ENCODE data around the gene CD82.

The CD82 gene

DNA sequence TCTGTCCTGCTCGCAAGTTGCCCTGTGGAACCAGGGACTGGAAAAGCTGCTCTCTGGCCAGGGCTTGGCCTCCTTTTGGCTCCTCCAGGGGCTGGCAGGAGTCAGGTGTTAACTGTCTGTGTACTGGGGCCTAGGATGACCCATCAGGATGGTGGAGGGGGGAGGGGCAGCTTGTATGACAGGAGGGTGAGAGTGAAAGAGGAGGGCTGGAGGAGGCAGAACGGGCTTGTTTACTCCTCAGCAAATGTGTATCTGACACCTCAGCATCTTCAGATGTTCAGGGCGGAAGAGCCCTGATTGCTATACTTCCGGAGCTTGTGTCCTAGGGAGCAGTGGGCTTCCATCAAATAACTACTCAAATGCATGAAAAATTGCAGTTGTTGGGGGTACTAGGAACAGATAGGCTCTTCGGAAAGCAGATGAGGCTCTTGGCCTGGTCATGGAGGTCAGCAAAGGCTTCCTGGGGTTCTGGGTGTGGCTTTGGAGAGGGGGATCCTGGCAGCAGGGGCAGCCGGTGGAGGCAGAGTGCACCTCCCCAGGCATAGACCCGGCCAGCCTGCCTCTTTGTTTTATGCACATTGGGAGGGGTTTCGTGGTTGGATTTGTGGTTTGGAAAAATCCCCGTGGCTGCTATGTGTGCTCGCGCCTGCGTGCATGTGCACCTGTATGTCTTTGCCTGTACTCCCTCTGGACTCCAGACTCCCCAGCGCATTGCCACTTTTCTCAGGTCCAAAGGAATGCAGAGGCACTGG lies 31.2 kb downstream of the CD82 start:
- no peaks in the 10 kb centered on the region for H3K9me3 ChIP-seq (ENCODE audit: insufficient read depth, low read length)
- TF ChIP-seq, protein P1, sequence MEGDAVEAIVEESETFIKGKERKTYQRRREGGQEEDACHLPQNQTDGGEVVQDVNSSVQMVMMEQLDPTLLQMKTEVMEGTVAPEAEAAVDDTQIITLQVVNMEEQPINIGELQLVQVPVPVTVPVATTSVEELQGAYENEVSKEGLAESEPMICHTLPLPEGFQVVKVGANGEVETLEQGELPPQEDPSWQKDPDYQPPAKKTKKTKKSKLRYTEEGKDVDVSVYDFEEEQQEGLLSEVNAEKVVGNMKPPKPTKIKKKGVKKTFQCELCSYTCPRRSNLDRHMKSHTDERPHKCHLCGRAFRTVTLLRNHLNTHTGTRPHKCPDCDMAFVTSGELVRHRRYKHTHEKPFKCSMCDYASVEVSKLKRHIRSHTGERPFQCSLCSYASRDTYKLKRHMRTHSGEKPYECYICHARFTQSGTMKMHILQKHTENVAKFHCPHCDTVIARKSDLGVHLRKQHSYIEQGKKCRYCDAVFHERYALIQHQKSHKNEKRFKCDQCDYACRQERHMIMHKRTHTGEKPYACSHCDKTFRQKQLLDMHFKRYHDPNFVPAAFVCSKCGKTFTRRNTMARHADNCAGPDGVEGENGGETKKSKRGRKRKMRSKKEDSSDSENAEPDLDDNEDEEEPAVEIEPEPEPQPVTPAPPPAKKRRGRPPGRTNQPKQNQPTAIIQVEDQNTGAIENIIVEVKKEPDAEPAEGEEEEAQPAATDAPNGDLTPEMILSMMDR (IDR thresholded peaks at IDR 0.05; ENCODE audit: low read depth, low read length) = no peak
- no peak for TF ChIP-seq EZH2phosphoT487 (IDR thresholded peaks at IDR 0.05; ENCODE audit: low read depth)
- H3K4me1 ChIP-seq (ENCODE audit: low read length) = peaks cover 80% of the 10 kb centered on the region
- peaks cover 33% of the 10 kb centered on the region for H3K79me2 ChIP-seq (ENCODE audit: low read length)
- H3K36me3 ChIP-seq (replicated peaks; ENCODE audit: low read depth, low read length) = peaks cover 30% of the 10 kb centered on the region
- peak overlapping the region; percentile 56 for H3K4me2 ChIP-seq (ENCODE audit: low read length)
- H2AFZ ChIP-seq (ENCODE audit: low read depth, low read length) = no peak overlapping the region
- no peaks in the 10 kb centered on the region for H4K20me1 ChIP-seq (ENCODE audit: insufficient read depth, low read length)
- peak overlapping the region; percentile 67 for H3K9ac ChIP-seq (ENCODE audit: low read length)
- peak overlapping the region; percentile 37; the same call in 1 of the 2 replicates for H3K4me3 ChIP-seq (ENCODE audit: low read length)
- H3K27ac ChIP-seq (ENCODE audit: low read length) = peak overlapping the region; percentile 99
- H3K27me3 ChIP-seq (ENCODE audit: low read depth, low read length) = no peaks in the 10 kb centered on the region

DNA sequence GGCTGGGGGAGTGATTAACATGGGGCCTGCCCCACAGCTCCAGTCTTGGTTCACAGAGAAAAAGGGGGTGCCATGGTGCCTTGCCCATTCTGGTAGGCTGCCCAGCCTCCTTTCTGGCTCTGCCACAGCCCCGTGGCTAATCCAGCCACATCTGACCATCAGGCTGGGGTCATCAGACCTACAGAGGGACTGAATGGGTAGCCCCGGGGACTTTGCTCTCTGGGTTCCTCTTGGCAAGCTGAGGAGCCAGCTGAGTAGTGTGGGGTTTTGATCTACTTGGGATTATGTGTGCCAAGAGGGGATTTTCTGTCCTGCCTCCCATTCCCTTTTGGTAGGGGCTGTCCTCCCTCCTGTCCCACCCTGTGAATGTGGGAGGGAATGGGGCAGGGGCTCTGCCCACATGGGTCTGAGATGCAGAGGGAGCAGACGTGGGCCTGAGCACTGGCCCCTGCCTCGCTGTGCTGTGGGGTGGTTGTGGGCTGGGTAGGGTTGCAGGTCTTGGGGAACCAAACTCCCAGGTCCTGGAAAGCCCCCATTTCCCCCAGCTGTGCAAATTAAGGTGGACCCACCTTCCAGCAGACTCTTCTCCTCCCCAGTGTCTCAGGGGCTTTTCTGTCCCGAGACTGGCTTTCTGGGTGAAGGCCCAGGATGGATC lies 32.0 kb downstream of the CD82 start:
- TF ChIP-seq EZH2phosphoT487 (IDR thresholded peaks at IDR 0.05; ENCODE audit: low read depth) = no peak
- TF ChIP-seq, protein P1 (IDR thresholded peaks at IDR 0.05; ENCODE audit: low read depth, low read length) = no peak
- Histone ChIP-seq H3K9me3 (ENCODE audit: insufficient read depth, low read length) (no peaks in the 10 kb centered on the region), H3K36me3 (replicated peaks; ENCODE audit: low read depth, low read length) (peaks cover 29% of the 10 kb centered on the region), H3K4me1 (ENCODE audit: low read length) (peaks cover 87% of the 10 kb centered on the region), H2AFZ (ENCODE audit: low read depth, low read length) (no peak overlapping the region), H4K20me1 (ENCODE audit: insufficient read depth, low read length) (no peaks in the 10 kb centered on the region), H3K4me3 (ENCODE audit: low read length) (peak overlapping the region; percentile 37; the same call in 1 of the 2 replicates), H3K27ac (ENCODE audit: low read length) (peak overlapping the region; percentile 99), H3K9ac (ENCODE audit: low read length) (peak overlapping the region; percentile 67), H3K4me2 (ENCODE audit: low read length) (peak overlapping the region; percentile 56), H3K27me3 (ENCODE audit: low read depth, low read length) (no peaks in the 10 kb centered on the region), H3K79me2 (ENCODE audit: low read length) (peaks cover 34% of the 10 kb centered on the region)

DNA sequence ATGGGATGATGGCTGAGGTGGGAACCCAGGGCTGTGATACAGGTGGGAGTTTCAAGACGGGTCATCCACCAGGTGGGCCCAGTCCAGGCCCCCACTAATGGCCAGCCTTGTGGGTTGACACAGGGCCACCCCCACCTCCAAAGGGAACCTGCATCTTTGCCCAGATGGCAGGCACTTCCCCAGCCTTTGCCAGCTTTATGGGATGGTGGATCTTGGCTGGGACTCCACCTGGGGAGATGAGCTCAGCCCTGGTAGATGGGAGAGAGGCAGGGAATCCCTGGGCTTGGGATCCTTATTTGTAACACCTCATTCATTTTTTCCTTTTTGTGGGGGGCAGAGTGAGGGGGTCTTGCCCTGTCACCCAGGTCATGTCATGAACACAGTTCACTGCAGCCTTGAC lies 33.4 kb downstream of the CD82 start:
- Histone ChIP-seq H3K36me3 (replicated peaks; ENCODE audit: low read depth, low read length) (peaks cover 42% of the 10 kb centered on the region), H3K79me2 (ENCODE audit: low read length) (peaks cover 35% of the 10 kb centered on the region), H3K27me3 (ENCODE audit: low read depth, low read length) (no peaks in the 10 kb centered on the region), H2AFZ (ENCODE audit: low read depth, low read length) (no peak overlapping the region), H3K4me2 (ENCODE audit: low read length) (no peak overlapping the region), H4K20me1 (ENCODE audit: insufficient read depth, low read length) (no peaks in the 10 kb centered on the region), H3K4me3 (ENCODE audit: low read length) (no peak overlapping the region), H3K27ac (ENCODE audit: low read length) (peak overlapping the region; percentile 99), H3K9me3 (ENCODE audit: insufficient read depth, low read length) (no peaks in the 10 kb centered on the region), H3K4me1 (ENCODE audit: low read length) (peaks cover 97% of the 10 kb centered on the region), H3K9ac (ENCODE audit: low read length) (peak overlapping the region; percentile 17; the same call in 1 of the 2 replicates)
- no peak for TF ChIP-seq EZH2phosphoT487 (IDR thresholded peaks at IDR 0.05; ENCODE audit: low read depth)
- TF ChIP-seq, protein P1 (IDR thresholded peaks at IDR 0.05; ENCODE audit: low read depth, low read length) = no peak

DNA sequence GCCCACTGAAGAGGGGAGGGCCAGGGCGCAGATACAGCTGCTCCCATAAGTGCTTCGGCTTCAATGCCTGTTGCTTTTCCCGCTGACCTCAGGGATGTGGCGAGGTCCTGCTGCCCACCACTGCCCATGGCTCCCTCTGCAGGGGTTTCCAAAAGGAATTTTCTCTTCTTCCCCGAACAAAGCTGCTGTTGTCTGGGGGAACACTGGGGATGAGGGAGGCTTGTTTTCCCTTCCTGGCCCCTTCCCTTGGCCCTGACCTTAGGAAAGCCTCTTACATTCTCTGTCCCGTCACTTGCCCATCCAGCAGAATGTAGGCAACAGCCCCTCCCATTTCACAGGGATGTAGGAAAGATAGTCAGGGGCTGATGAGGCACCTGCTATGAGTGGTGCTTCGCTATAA lies 34.8 kb downstream of the CD82 start:
- no peak for TF ChIP-seq EZH2phosphoT487 (IDR thresholded peaks at IDR 0.05; ENCODE audit: low read depth)
- TF ChIP-seq, protein P1 (IDR thresholded peaks at IDR 0.05; ENCODE audit: low read depth, low read length) = no peak
- Histone ChIP-seq H3K79me2 (ENCODE audit: low read length) (peaks cover 28% of the 10 kb centered on the region), H3K9me3 (ENCODE audit: insufficient read depth, low read length) (no peaks in the 10 kb centered on the region), H3K9ac (ENCODE audit: low read length) (peak overlapping the region; percentile 89), H3K27ac (ENCODE audit: low read length) (peak overlapping the region; percentile 99), H3K27me3 (ENCODE audit: low read depth, low read length) (no peaks in the 10 kb centered on the region), H3K36me3 (replicated peaks; ENCODE audit: low read depth, low read length) (peaks cover 48% of the 10 kb centered on the region), H3K4me3 (ENCODE audit: low read length) (no peak overlapping the region), H4K20me1 (ENCODE audit: insufficient read depth, low read length) (no peaks in the 10 kb centered on the region), H2AFZ (ENCODE audit: low read depth, low read length) (no peak overlapping the region), H3K4me1 (ENCODE audit: low read length) (peaks cover 100% of the 10 kb centered on the region), H3K4me2 (ENCODE audit: low read length) (peak overlapping the region; percentile 88)

Data from OCI-LY3 (cell line).